ACC112 (cell line): ENCODE data around the gene GPR180.

Experiments used
- H2AFZ ChIP-seq: fragments of 200-600 bp; sonication (generic); one replicate; pipeline ENCODE4 v1.6.0; 2017; ENCODE audit warnings: antibody characterized with exemption, low read length; ENCODE audit not compliant: unreplicated experiment
- H3K27ac ChIP-seq: fragments of 200-600 bp; sonication (generic); 2 replicates; pipeline ENCODE4 v1.5.1; 2014; ENCODE audit warnings: low read depth, mild to moderate bottlenecking, antibody characterized with exemption, low read length, moderate library complexity
- H3K27me3 ChIP-seq: fragments of 200-600 bp; sonication (generic); 2 replicates; pipeline ENCODE4 v1.6.1; 2014; ENCODE audit warnings: mild to moderate bottlenecking, antibody characterized with exemption, low read length, moderate library complexity, mixed read lengths; ENCODE audit not compliant: insufficient read depth
- H3K36me3 ChIP-seq: fragments of 200-600 bp; sonication (generic); 2 replicates; pipeline ENCODE4 v1.6.1; 2016; ENCODE audit warnings: mild to moderate bottlenecking, antibody characterized with exemption, low read length, moderate library complexity, mixed read lengths; ENCODE audit not compliant: insufficient read depth
- H3K4me1 ChIP-seq: fragments of 200-600 bp; sonication (generic); one replicate; pipeline ENCODE4 v1.6.1; 2016; ENCODE audit warnings: low read length, mixed read lengths; ENCODE audit not compliant: insufficient read depth, unreplicated experiment, control insufficient read depth
- H3K4me3 ChIP-seq: fragments of 200-600 bp; sonication (generic); 2 replicates; pipeline ENCODE4 v1.5.1; 2014; ENCODE audit warnings: mild to moderate bottlenecking, low read depth, low read length
- H3K79me2 ChIP-seq: fragments of 200-600 bp; sonication (generic); one replicate; pipeline ENCODE4 v1.6.0; 2016; ENCODE audit warnings: low read length; ENCODE audit not compliant: control insufficient read depth, unreplicated experiment, insufficient read depth

The GPR180 gene

DNA sequence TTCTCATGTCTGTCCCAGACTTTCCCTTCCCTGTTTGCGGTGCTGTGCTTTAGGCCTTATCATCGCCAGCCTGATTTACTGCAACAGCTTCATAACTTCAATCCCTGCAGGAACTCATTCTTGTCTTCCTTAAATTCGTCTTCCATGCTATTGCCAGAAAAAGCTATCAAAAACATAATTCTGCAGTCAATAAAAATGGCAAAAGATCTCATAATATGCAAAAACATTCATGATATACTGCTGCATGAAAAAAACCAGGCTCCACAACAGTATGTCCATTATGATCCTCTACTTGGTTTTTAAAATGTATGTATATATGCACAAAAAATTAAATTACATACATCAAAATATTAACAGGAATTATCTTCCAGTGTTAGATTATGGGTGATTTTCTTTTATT, 34.1 kb upstream of the GPR180 start:
- no peak overlapping the region for H3K4me3 ChIP-seq
- H3K27me3 ChIP-seq = no peaks in the 10 kb centered on the region

DNA sequence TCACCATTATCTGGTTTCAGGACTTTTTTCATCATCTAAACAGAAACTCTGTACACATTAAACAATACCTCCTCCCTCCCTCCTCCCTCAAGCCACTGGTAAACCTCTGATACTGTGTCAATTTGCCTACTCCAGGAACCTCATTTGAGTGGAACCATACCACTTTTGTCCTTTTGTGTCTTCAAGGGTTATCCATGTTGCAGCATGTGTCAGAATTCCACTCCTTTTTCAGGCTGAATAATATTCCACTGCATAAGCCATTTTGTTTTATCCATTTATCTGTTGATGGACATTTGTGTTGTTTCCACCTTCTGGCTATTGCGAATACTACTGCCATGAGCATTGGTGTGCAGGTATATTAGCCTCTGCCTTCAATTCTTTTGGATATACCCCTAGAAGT, 33.2 kb upstream of the GPR180 start:
- Histone ChIP-seq H3K4me1 (no peaks in the 10 kb centered on the region), H3K27me3 (no peaks in the 10 kb centered on the region), H3K27ac (no peak overlapping the region), H3K79me2 (no peaks in the 10 kb centered on the region), H3K36me3 (peaks cover 19% of the 10 kb centered on the region; the same call in 1 of the 2 replicates), H2AFZ (no peak overlapping the region), H3K4me3 (no peak overlapping the region)

More for the DNA sequence above, 34.1 kb upstream of the GPR180 start:
- H3K36me3 ChIP-seq = peaks cover 16% of the 10 kb centered on the region; the same call in 1 of the 2 replicates
- H3K27ac ChIP-seq = no peak overlapping the region
- no peaks in the 10 kb centered on the region for H3K79me2 ChIP-seq
- no peak overlapping the region for H2AFZ ChIP-seq
- no peaks in the 10 kb centered on the region for H3K4me1 ChIP-seq

DNA sequence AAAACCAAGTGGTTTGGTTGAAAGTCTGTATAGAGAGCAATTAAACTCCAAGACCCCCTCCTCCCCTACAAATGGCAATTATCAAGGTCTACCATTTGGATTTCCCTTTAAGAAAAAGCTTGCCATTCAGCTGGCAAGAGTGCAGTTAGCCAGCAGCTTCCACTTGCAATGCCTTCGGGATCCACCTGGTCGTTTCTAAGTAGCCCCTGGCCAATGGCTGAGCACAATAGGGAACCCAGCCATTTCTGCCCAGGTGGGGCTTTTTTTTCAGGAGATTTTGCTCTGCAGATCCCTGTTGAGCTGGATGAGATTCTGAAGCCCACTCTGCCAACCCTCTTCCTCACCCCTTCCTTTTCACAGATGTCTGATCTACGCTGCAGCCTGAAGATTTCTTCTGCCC, 32.0 kb upstream of the GPR180 start:
- Histone ChIP-seq H2AFZ (no peak overlapping the region), H3K27ac (no peak overlapping the region), H3K79me2 (no peaks in the 10 kb centered on the region), H3K36me3 (peaks cover 27% of the 10 kb centered on the region), H3K4me1 (no peaks in the 10 kb centered on the region), H3K27me3 (no peaks in the 10 kb centered on the region), H3K4me3 (no peak overlapping the region)

DNA sequence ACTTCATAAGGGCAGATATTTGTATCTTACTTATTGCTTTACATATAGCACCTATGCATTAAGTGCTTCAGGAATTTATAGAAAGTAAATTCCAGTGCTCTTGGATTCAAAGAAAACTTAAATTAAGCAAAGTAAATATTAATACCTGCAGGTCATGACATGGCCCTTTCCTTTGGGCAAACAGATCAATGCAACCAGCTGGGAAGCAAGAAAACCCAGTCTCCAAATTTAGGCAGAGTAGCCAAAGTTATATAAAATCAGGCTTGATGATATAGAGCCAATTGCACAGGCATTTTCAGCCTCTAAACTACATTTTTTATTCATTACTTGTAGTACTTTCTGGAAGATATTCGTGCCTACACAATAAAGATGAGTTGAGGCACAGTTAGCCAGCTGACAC, 22.6 kb upstream of the GPR180 start:
- Histone ChIP-seq H3K4me1 (peaks cover 6% of the 10 kb centered on the region), H3K27me3 (no peaks in the 10 kb centered on the region), H3K4me3 (no peak overlapping the region), H3K36me3 (peaks cover 45% of the 10 kb centered on the region), H3K79me2 (no peaks in the 10 kb centered on the region), H2AFZ (no peak overlapping the region), H3K27ac (no peak overlapping the region)

DNA sequence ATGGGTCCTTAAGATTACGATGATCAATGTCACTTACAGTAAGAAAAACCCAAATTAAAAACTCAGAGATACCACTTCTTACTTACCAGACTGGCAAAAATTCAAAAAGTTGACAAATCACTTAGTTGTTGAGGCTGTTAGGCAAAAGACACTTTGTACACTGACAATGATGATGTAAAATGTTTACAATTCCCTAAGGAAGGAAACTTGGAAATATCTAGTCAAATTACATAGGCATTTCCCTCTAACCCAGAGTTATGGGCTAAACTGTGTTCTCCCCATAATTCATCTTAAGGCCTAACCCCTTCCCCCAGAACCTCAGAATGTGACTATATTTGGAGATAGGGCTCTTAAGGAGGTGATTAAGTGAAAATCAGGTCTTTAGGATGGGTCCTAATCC, 17.7 kb upstream of the GPR180 start:
- Histone ChIP-seq H3K4me1 (peaks cover 7% of the 10 kb centered on the region), H2AFZ (no peak overlapping the region), H3K27ac (0 out of 2 replicates have a peak overlapping the region, but pooled peaks have one; percentile 12), H3K36me3 (peaks cover 30% of the 10 kb centered on the region), H3K79me2 (peaks cover 13% of the 10 kb centered on the region), H3K4me3 (no peak overlapping the region), H3K27me3 (no peaks in the 10 kb centered on the region)

DNA sequence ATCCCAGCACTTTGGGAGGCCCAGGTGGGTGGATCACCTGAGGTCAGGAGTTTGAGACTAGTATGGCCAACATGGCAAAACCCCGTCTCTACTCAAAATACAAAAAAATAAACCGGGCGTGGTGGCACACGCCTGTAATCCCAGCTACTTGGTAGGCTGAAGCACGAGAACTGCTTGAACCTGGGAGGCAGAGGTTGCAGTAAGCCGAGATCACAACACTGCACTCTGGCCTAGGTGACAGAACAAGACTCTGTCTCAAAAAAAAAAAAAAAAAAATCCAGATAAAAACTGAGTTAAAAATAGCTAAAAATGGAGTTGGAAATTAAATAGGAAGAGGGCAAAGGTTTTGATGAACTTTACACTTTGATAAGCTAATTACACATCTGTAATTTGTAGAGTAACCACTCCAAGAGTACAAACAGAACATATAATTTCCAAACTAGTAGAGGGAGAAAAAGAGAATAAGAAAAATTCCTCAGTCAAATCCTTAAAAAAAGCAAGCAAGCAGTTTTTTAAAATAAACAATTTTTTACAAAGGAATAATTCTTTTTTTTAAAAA, 16.0 kb upstream of the GPR180 start:
- Histone ChIP-seq H3K27me3 (no peaks in the 10 kb centered on the region), H3K36me3 (peaks cover 24% of the 10 kb centered on the region), H2AFZ (no peak overlapping the region), H3K27ac (no peak overlapping the region), H3K4me1 (peaks cover 7% of the 10 kb centered on the region), H3K79me2 (peaks cover 13% of the 10 kb centered on the region), H3K4me3 (no peak overlapping the region)

DNA sequence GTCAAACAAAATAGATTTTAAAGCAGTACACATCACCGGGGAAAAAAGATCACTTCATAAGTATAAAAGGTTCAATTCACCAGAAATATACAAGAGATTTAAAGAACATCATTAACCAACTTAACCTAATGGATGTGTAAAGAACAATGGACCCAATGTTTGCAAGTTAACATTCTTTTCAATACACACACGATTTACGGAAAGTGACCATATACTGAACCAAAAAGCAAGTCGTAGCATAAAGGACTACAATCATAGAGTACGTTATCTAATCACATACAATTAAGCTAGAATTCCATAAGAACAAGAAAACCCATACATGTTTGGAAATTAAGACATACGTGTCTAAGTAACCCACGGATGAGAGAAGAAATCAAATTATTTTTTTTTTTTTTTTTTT, 15.3 kb upstream of the GPR180 start:
- no peaks in the 10 kb centered on the region for H3K27me3 ChIP-seq
- H3K4me1 ChIP-seq = peaks cover 7% of the 10 kb centered on the region
- H3K36me3 ChIP-seq = peaks cover 21% of the 10 kb centered on the region
- no peak overlapping the region for H2AFZ ChIP-seq
- no peak overlapping the region for H3K4me3 ChIP-seq
- H3K79me2 ChIP-seq = peaks cover 13% of the 10 kb centered on the region
- H3K27ac ChIP-seq = no peak overlapping the region

DNA sequence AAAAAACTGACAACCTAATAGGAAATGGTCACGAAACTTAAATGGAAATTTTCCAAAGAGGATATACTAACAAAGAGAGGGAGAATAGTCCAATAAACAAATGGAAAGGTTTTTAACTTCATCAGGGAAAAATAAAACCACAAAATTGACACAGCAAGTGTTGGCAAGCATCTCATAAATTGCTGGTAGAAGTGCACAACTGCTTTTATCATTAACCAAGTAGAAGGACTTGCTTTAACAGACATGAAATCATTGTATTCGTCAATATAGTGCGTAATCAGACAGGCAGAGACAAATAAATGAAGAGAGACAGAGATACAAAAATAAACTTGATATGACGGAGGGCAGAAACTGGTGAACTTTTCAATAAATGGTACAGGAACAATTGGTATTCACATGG, 13.1 kb upstream of the GPR180 start:
- Histone ChIP-seq H3K36me3 (peaks cover 18% of the 10 kb centered on the region), H3K4me3 (no peak overlapping the region), H3K4me1 (peaks cover 8% of the 10 kb centered on the region), H3K79me2 (peaks cover 18% of the 10 kb centered on the region), H3K27ac (no peak overlapping the region), H3K27me3 (no peaks in the 10 kb centered on the region), H2AFZ (no peak overlapping the region)

DNA sequence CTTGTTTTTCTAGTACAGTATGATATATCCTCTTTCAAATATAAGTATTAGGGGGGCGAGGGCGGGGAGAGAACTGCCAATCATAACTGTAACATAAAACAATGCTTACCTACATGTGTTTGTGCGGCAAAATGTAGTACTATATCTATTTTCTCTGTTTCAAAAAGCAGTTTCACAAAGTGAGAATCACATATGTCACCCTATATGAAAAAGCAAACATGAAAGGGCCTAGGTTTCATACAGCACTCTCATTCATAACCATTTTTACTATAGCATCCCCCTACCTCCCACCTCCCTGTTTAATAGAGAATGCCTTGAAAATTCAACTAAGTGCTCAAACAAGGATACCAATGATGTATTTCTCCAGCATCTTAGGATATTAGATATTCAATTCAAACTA, 10.9 kb upstream of the GPR180 start:
- Histone ChIP-seq H3K27me3 (no peaks in the 10 kb centered on the region), H3K4me3 (no peak overlapping the region), H3K27ac (no peak overlapping the region), H3K79me2 (peaks cover 40% of the 10 kb centered on the region), H2AFZ (no peak overlapping the region), H3K4me1 (peaks cover 16% of the 10 kb centered on the region), H3K36me3 (peaks cover 6% of the 10 kb centered on the region; the same call in 1 of the 2 replicates)

DNA sequence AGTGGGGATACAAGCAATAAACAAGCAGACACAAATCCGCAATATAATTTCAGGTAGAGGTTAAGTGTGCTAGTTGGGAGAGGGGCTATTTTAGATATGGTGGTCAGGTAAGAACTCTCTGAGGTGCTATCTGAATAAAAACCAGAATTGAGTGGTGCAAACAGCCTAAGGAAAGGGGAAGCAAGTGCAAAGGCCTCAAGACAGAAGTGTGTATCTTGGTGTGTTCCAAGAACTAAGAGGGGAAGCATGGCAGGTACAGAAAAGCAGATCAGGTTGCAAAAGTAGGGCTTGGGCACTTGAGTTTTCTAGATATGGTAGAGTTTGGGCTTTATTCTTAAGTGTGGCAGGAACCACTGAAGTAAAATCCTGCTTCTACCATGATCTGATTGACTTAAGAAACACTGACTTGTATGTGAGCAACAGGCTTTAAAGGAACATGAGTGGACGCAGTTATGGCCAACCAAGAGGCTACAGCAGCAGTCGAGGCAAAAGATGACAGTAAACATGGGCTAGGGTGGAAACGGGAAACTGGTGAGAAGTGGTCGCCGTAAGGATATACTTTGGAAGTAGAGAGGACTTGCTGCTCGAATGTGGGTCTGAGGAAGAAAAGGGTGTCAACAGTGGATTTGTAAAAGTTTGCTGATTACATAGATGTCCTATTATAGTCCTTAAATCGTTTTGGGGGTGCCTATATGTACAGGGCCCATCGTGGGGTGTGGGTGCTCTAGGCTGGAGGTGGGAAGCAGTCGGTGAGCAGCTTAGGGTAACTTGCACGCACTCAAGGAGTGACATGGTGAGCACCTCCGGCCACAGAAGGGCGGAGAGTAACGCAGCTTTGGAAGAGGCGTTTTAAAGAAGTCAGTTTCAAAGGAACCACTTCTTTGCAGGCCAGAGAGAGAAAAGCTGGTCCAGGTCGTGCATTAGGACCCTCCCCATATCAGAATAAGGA, 6.4 kb upstream of the GPR180 start:
- H3K27ac ChIP-seq = peak overlapping the region; percentile 37; the same call in 1 of the 2 replicates
- peaks cover 16% of the 10 kb centered on the region for H3K4me1 ChIP-seq
- H3K27me3 ChIP-seq = no peaks in the 10 kb centered on the region
- peak overlapping the region; percentile 98 for H3K4me3 ChIP-seq
- peak overlapping the region; percentile 96 for H2AFZ ChIP-seq
- 0 out of 2 replicates have a peak, but pooled peaks cover 6% of the 10 kb centered on the region for H3K36me3 ChIP-seq
- peaks cover 29% of the 10 kb centered on the region for H3K79me2 ChIP-seq
